DMS114 treated with DMSO at 0.1 percent for 48 hours (cell line): ENCODE measurements around the gene CD8B2.
"Not testable (repeated sequence)": the region's sequence is repeated elsewhere in the genome, so short reads cannot be mapped to it uniquely, and the experiment has no call there.

ENCODE experiments used
- DNase-seq: peaks from one replicate; lab custom pipeline; 2025; ENCODE audit not compliant: unreplicated experiment; lab: John Stamatoyannopoulos, UW

Gene CD8B2

DNA sequence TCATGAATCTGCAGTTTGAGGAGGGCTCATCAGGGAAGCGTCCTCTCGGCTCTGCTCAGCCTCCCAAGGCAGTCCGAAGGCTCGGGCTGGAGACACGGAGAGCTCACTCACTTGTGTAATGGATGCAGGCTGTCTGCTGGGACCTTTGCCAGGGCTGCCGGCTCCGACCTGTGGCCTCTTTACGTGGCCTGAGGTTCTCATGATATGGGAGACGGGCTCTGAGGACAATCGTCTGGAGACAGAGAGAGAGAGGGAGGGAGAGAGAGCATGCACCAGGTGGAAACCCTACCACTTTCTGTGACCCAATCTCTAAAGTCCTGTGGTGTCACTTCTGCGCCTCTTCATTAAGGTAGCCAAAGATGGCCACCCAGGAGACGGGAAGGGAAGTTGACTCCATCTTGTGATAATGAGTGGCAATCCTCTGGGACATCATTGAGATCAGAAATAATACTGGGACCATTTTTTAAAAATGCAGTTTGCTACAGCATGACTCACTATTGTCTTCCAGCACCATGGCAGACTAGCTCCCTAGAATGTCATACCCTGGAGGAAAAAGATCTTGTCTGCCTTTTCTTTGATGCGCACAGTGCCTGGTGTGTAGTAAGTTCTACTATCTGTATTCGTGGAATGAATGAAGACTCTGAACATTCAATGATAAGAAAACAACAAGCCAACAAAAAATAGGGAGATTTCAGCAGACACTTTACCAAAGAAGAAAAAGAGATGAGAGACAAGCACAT is 60.2 kb downstream of the CD8B2 start:
- DNase-seq, result no peak

DNA sequence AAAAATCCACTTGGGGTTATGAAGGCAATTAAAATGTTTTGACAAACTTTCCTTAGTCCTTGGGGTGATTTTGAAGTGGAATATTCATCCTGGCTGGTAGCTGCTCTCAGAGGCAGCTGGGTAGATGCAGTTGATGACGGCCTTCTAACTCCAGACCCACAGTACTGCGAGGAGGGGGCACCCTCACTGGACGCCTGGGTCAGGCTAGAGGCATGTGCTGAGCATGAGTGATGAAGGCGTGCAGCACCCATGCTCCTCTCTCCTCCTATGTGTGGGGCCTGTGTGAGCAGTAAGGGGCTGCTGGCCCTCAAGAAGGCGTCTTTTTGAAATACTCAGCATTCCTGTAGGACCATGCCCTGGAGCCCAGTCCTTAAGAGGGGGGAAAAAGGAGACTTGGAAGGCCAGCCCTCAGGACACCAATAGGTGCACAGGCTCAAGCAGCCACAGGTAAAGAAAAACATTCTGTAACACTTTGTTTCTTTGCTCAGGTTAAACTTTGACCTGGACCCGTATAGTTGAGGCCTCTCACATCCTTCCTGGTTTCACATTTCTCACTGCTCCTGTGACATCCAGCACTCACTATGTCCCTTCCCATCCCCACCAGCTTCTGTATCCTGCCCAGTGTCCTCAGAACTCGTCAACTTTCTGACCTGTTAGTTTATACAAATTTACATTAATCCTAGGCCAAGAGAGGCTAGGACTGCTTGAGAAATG is 64.4 kb downstream of the CD8B2 start:
- no peak for DNase-seq

DNA sequence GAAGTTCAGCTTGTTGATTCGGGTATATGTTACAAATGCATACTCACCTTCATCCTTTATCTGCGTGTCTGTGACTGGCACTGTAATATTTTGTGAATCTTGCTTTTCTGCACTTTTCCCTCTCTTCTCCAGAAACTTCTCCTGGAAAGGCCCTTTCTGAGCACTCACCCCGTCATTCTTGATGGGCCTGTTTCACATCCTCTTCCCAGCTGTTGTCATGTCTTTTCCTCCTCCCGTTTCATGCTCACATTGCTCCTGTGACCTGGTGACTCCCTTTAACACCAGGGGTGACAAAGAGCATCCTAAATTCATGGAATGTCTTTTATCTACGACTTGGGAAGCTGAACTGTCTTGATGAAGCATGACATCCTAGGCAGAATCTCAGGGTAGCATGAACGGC is 65.8 kb downstream of the CD8B2 start:
- DNase-seq, result no peak

DNA sequence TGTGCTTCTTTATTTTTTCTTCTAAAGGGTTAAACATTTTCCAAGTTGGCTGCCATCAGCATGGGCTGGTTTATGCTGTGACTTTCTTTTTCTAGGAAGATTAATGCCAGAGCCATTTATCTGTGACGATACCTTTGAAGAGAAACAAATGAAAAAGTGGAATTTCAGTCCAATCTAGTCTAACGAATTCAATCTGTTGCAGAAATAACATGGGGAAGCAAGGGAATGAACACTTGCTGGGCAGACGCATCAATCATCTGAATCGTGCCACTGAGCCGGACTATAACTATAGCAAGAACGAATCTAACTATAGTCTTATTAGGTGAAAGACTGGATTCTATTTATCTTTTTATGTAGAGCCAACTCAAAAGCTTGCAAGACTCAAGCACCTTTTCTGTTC is 66.2 kb downstream of the CD8B2 start:
- no peak for DNase-seq

DNA sequence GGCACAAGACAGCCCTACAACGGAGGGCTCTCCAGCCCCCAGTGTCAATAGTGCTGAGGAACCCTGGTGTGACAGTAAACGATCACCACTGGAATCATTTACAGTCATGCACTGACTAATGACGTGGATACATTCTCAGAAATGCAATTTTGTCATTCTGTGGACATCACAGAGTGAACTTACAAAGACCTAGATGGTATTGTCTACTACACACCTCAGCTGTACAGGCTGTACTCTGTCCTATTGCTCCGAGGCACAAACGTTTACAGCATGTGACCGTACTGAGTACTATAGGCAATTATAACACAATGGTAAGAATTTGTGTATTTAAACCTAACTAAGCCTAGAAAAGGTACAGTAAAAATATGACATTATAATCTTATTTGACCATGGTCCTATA is 67.2 kb downstream of the CD8B2 start:
- no peak for DNase-seq

DNA sequence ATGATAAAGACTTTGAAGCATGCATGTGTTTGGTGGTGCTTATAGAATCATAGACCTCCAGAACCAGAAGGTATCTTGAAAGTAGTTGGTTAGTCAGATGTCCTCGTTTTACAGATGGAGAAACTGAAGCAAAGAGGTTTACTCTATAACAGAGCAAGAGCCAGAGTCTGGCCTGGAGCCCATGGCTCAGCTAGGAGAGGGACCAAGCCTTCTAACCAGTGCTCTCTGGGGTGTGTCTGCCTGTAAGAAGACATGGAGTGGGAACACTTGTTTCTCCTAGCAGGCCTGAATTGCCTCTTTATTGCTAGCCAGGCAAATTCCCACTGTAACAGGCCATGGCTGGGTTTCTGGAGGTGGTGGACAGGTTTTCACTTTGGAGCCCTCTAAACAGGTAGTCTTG is 67.9 kb downstream of the CD8B2 start:
- DNase-seq, result no peak

DNA sequence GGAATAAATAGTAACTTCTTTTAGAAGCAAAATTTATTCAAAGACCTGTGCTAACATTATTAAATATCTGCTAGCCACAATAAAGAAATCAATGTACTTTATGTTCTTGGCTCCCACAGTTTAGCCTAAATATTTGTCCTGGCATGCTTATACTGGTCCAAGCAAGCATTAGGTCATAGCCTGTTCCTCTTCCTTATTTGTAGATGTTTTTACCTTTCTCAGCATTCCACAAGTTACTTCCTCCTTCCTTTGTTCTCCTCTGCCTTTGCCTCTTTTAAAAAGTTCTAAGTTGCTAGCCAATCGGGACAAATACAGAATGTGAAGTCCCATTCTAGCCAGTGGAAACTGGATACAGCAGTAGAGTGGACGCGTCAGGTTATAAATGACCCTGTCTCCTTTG is 72.6 kb downstream of the CD8B2 start:
- not testable (repeated sequence) for DNase-seq

DNA sequence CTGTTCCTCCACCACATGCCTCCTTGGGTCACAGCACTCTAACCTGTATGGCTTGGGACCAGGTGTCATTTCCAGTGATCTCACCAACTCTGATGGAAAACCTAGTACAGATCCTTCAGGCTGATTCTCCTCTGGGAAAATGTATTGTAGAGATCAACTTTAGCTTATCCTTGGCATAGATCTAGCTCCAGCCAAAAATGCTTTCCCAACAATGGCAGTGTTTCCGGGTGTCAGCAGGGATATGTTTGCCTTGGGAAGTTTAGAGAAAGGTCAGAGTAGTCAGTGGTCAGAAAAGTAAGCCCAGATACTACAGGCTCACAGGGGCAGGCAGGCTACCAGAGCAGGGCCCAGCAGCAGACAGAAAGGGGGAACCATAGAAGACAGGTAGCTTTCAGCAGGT is 73.6 kb downstream of the CD8B2 start:
- DNase-seq, result no peak

DNA sequence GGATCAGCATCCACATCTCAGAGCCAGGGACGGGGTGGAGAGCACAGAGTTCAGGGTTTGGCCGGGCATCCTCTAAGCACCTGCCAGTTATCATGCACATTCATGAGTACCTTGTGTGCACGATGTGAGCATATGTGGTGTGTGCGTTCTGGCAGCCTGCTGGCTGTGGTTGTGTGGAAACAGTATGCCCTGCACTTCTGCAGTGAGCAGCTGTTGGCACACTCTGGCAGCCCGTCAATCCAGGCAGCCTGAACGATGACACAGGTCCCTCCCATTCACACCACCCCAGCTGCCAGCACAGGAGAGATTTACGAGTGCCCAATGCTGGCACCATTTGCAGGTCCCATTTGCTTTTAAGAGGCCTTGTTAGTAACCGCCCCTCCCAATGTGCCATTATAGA is 74.2 kb downstream of the CD8B2 start:
- DNase-seq, result no peak

DNA sequence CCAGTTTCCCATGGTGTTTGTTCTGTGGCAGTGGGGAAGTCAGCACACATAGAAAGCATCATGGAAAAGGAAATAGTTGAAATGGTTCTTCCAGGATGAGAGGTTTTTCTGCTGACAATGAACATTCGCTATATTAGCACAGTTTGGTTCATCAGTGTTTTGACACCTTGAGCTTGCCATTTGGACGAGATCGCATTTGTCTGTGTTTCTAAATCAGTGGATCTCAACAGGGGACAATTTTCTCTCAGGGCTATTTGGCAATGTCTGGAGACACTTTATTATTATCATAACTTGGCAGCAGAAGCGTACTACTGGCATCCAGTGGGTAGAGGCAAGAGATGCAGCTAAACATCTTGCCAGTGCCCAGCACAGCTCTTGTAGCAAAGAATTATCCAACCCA is 74.6 kb downstream of the CD8B2 start:
- DNase-seq, result no peak

DNA sequence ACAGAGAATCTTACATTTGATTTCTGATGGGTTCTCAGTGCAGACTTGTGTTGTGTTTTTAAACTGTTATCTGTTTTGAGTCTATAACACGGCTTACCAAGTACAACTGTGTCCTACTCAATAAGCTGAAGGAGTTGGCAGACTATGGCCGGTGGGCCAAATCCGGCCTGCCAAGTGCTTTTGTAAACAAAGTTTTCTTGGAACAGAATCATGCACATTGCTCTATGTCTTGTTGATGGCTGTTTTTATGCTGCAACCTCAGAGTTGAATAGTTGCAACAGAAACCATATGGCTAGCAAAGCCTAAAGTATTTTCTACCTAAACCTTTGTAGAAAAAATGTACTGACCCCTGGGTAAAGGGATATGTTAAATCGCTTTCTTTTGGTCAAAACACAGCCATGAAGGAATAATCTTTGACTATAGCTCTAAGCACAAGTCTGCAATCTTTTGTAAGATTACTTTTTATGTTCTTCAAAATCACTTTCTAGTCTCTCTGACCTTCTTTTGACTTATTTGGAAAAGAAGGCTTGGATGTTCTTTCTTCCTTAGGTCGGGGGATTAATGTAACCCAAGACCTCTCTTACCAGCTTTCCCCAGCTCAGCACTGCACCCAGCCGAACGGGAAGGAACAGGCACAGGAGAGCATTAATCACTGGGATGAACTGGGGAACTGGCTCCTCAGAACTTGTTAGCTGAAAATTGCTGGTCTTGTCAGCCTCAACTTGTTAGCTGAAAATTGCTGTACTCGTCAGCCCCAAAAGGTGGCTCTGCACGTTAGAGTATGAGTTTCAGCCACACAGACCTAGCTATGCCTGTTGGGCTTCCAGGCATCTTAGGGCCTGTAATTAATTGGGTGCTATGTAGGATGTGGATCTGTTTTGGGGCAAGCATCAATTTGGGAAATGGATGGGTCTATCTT is 75.4 kb downstream of the CD8B2 start:
- DNase-seq, result no peak

DNA sequence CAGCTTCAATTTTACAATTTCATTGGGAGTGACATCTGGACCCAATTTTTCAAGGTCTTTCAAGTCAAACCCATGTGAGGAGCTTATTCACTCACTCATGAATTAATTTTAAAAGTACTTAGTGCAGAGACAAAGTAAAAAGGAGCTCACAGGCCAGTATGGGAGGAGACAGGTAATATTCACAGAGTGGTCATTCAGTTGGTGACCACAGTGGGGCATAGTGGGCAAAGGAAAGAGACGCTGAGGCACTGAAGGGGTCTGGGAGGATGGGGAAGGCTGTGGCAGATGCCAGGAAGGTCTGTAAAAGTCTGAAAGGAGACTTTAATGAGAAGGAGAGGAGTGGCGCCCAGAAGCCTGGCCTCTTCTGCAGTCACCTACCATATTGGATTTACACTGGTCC is 76.0 kb downstream of the CD8B2 start:
- DNase-seq, result no peak

DNA sequence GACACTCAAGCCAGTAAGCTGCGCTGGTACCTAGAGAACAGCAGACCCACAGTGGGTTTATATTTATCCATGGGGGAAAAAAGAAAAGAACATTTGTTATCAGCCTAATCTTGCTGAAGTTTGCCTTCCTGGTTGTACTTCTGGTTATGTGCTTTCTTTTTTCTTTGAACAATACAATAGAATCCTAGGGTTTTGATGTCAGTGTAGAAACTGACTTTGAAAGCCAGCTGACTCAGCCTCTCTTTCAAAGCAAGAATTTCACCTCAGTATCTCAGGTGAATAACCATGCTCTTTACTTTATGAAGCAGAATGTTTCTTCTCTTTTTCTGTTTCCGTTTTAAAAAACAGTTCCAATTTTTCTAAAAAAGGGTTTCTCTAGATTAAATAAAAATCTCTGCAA is 78.4 kb downstream of the CD8B2 start:
- DNase-seq, result no peak

DNA sequence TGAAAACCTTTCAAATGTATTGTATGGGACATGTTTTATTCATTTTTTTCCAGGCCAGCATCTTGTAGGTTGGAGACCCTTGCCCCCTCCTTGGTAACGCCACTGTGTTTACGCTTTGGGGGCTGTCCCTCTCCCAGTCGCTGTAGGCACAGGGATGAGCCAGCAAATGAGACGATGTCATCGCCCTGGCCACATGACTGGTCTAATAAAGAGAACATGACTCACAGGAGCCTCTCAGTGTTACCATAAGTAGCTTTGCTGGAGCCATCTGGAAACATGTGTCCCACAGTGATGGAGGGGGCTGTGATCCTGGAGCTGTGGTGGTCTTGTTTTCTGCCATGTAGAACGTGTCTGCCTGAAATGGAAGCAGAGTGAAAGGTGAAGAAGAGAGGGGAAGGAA is 78.9 kb downstream of the CD8B2 start:
- DNase-seq, result no peak

DNA sequence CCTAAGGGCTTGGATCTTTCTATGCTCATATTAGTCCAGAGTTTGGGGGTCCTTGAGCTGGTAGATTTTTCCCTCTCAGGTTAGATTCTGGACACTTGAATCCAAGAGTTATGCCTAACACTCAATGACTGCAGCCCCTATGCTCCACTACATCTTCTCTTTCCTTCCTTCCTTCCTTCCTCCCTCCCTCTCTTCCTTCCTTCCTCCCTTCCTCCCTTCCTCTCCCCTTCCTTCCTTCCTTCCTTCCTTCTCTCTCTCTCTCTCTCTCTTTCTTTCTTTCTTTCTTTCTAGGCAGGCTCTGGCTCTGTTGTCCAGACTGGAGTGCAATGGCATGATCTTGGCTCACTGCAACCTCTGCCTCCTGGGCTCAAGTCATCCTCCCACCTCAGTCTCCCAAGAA is 79.3 kb downstream of the CD8B2 start:
- not testable (repeated sequence) for DNase-seq

DNA sequence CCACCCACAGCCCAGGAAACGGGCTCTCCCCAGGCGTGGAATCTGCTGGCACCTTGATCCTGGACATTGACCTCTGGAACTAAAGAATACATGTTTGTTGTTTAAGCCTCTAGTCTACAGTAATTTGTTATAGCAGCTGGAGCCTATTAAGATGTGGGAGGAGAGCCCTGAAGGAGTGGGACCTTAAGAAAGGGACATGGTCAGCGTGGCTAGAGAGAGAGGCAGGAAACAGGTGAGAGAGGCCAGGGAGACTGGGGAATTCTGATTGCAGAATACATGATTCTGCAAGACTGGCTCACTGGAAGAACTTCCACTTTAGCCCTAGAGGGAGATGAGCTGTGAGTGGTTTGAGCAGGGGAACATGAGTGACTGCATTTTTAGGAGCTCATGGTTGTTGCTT is 83.2 kb downstream of the CD8B2 start:
- DNase-seq, result no peak
